SW 1271 (cell line): Measurements from ENCODE around the gene KIAA1614.
"Not testable (repeated sequence)": the region's sequence is repeated elsewhere in the genome, so short reads cannot be mapped to it uniquely, and the experiment has no call there.

Source experiments
- DNase-seq, 2 experiments: peaks; one replicate each; lab custom pipeline; 2025; lab: John Stamatoyannopoulos, UW

KIAA1614 gene

GRCh38 chr1:180964056-180964455 lies 51.4 kb downstream of the KIAA1614 start:
- DNase-seq, result no peak

GRCh38 chr1:180964595-180964994 lies 51.9 kb downstream of the KIAA1614 start:
- DNase-seq, result no peak

GRCh38 chr1:180966312-180966711 lies 53.6 kb downstream of the KIAA1614 start:
- DNase-seq, result no peak

GRCh38 chr1:180966744-180967536 lies 54.2 kb downstream of the KIAA1614 start:
- no peak for DNase-seq

- no peak for DNase-seq
Observed at GRCh38 chr1:180967558-180967957, 54.9 kb downstream of the KIAA1614 start.

- not testable (repeated sequence) for DNase-seq
Observed at GRCh38 chr1:180968834-180969233, 56.1 kb downstream of the KIAA1614 start.

- DNase-seq, result no peak
Observed at GRCh38 chr1:180969434-180969833, 56.7 kb downstream of the KIAA1614 start.

GRCh38 chr1:180970333-180971079 lies 57.8 kb downstream of the KIAA1614 start:
- DNase-seq, result no peak

GRCh38 chr1:180971273-180971997 lies 58.7 kb downstream of the KIAA1614 start:
- DNase-seq, result no peak

- DNase-seq, result no peak
Observed at GRCh38 chr1:180973369-180973768, 60.7 kb downstream of the KIAA1614 start.

GRCh38 chr1:180974236-180974635 lies 61.5 kb downstream of the KIAA1614 start:
- no peak for DNase-seq

GRCh38 chr1:180975551-180975950 lies 62.9 kb downstream of the KIAA1614 start:
- DNase-seq, result no peak

GRCh38 chr1:180976191-180976590 lies 63.5 kb downstream of the KIAA1614 start:
- no peak for DNase-seq

- DNase-seq, result no peak
Observed at GRCh38 chr1:180976732-180977357, 64.1 kb downstream of the KIAA1614 start.

- no peak for DNase-seq
Observed at GRCh38 chr1:180981596-180982387, 69.1 kb downstream of the KIAA1614 start.

- DNase-seq, result no peak
Observed at GRCh38 chr1:180982422-180982821, 69.7 kb downstream of the KIAA1614 start.

GRCh38 chr1:180988253-180988752 lies 75.6 kb downstream of the KIAA1614 start:
- no peak for DNase-seq

- DNase-seq, result no peak
Observed at GRCh38 chr1:180994262-180994661, 81.6 kb downstream of the KIAA1614 start.

GRCh38 chr1:180997843-180998504 lies 85.3 kb downstream of the KIAA1614 start:
- no peak for DNase-seq
